Measurements from ENCODE around the gene NHSL2.

The NHSL2 gene

DNA sequence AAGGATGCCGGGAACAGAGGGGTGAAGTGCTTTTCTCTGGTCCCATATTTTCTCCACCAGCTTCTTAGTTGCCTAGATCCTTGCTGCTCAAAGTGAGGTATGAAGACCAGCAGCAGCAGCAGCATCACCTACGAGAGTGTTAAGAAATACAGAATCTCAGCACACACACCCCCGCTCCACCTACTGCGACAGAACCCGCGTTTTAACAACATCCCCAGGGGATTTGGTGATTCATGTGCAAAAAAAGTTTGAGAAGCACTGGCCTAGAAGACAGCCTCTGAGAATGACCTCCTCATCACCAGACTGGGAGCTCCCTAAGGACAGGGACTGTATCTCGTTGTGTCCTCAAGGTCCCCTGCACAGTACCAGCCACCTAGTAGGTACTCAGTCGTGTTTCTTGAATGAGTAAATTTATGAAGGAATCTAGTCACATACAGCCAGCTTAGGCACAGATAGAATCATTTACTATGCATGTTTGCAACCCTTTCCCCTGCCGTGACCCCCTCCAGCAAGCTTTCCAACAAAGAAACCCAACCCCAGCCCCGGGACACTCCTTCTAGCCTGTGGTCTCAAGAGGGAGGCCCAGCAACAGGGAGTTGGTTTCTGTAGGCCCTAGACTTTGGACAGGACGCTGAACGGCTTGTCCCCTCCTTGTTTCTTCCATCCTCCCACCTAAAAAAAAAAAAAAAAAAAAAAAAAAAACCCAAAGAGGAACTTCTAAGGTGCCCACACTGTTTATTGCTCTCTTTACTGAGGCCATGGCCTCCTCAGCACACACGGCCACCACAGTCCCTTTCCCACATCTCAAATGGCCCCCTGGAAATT is 199.6 kb downstream of the NHSL2 start:
- H3K4me3 ChIP-seq (ENCODE audit: low read length): no peak overlapping the region
- TF ChIP-seq, protein P1, sequence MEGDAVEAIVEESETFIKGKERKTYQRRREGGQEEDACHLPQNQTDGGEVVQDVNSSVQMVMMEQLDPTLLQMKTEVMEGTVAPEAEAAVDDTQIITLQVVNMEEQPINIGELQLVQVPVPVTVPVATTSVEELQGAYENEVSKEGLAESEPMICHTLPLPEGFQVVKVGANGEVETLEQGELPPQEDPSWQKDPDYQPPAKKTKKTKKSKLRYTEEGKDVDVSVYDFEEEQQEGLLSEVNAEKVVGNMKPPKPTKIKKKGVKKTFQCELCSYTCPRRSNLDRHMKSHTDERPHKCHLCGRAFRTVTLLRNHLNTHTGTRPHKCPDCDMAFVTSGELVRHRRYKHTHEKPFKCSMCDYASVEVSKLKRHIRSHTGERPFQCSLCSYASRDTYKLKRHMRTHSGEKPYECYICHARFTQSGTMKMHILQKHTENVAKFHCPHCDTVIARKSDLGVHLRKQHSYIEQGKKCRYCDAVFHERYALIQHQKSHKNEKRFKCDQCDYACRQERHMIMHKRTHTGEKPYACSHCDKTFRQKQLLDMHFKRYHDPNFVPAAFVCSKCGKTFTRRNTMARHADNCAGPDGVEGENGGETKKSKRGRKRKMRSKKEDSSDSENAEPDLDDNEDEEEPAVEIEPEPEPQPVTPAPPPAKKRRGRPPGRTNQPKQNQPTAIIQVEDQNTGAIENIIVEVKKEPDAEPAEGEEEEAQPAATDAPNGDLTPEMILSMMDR (conservative IDR thresholded peaks at IDR 0.05; ENCODE audit: low read depth, low read length): no peak
- no peak for DNase-seq (ENCODE audit: low read depth)

DNA sequence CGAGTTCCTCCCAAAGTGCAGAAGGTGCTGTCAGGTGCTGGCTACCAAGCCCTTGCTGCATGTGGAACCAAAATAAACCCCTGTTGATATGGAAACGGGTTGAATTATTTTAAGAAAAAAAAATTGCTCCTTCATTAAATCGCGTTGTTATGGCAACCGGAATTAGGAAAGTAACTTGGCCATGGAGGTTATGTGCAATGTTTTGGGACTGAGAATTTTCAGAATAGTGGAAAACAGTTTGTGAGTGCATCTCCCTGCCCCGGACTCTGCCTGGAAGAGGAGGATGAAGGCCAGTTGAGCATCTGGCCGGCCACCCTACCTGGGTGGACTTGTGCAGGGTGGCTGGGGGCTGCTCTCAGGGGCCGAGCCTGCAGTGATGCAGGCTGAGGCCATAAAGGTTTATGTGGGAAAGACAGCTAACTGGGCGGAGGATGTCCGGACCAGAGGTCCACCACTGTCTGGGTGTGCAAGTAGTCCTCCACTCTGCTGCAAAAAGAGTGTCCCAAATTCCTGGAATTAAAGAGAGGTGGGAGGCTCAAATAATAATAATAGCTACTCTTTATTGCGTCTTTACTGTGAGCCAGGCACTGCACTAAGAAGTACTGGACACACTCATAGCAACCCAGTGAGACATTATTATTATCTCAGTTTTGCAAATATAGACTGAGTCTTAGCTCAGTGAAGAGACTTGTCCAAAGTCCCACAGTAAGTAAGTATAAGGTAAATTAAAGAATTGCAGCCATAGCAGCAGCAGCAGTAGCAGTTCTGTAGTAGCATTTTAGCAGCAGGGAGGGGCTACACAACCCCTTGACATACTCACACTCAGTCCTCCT is 200.4 kb downstream of the NHSL2 start:
- DNase-seq (ENCODE audit: low read depth): no peak
- TF ChIP-seq, protein P1 (conservative IDR thresholded peaks at IDR 0.05; ENCODE audit: low read depth, low read length): no peak
- H3K4me3 ChIP-seq (ENCODE audit: low read length): no peak overlapping the region

DNA sequence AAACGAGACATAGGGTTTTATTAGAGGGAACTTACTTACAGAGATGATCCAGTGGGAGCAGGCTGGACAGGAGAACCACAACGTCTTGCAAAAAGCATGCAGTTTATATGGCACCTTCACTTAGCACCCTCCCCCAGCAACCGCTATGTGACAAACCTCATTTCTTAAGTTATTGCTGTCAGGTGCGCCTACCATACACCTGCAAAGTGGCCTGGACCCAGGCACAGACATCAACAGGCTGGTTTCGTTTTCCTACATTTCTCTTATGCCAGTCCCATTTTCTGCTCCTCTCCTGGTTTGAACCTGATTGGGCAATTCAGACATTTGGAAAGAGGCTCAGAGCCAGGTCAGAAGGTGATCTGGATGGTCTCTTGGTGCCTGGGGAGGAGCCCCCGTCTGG is 202.8 kb downstream of the NHSL2 start:
- H3K4me3 ChIP-seq (ENCODE audit: low read length): no peak overlapping the region
- TF ChIP-seq, protein P1 (conservative IDR thresholded peaks at IDR 0.05; ENCODE audit: low read depth, low read length): no peak
- DNase-seq (ENCODE audit: low read depth): no peak

DNA sequence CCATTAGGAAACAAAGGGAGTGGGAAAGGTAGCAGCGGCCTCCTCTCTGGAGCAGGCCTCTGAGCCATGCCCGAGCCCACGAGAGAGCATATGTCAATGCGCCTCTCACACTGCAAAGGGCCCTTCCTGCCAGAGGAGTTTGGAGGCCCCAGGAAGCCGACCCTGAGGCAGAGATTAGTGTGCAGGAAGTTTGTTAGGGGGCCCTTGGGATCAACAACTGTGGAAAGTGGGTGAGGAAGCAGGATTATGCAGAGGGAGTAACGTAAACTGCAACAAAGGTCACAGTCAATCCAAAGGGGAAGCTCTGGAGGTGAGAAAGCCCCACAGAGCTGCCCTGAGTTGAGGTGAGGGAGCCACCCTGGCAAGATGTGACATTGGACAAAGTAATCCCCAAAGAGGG is 203.7 kb downstream of the NHSL2 start:
- TF ChIP-seq, protein P1 (conservative IDR thresholded peaks at IDR 0.05; ENCODE audit: low read depth, low read length): no peak
- no peak for DNase-seq (ENCODE audit: low read depth)

DNA sequence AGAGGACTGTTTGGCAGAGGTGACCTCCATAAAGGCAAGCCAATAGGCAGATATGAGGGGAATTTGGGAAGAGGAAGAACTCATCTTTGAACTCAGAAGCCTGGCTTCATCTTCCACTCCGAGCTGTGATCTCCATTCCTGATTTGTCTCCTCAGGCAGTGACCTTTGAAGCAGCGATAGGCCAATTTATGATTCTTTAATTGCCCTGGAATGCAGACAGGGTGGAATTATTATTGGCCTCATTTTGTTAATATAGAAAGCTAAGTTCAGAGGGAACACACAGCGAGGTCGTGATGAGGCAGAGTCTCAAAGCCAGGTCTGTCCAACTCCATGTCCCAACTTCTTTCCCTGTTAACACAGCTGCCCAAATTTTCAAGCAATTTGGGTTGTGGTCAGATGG is 204.2 kb downstream of the NHSL2 start:
- TF ChIP-seq, protein P1 (conservative IDR thresholded peaks at IDR 0.05; ENCODE audit: low read depth, low read length): no peak
- no peak for DNase-seq (ENCODE audit: low read depth)
- no peak overlapping the region for H3K4me3 ChIP-seq (ENCODE audit: low read length)

More for the DNA sequence above, 203.7 kb downstream of the NHSL2 start:
- H3K4me3 ChIP-seq (ENCODE audit: low read length): no peak overlapping the region

DNA sequence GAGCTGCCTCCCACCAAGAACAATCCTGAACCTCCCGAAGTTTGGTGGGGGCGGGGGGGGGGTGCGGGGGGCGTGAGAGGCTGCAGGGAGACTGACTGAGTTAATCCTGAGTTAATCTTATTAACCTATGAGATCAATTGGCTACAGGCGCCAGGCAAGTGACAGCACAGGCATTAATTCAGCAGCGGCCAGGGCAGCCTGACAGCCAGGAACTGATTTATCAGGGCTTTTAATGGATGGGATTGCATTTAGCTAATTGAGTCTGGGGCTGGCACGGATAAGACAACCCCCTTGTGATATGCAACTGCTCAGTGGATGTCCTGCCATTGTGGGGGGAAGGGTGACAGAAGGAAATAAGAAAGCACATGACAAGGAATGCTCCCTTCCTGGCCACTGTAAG is 204.7 kb downstream of the NHSL2 start:
- DNase-seq (ENCODE audit: low read depth): peak; percentile 62
- TF ChIP-seq, protein P1 (conservative IDR thresholded peaks at IDR 0.05; ENCODE audit: low read depth, low read length): no peak
- no peak overlapping the region for H3K4me3 ChIP-seq (ENCODE audit: low read length)

All from retinal pigment epithelial cell (primary cell).